NCI-H2029 treated with DMSO at 0.1 percent for 48 hours (cell line): ENCODE results near the gene SLC22A9.

Source experiments
- DNase-seq: peaks from one replicate; lab custom pipeline; 2025; lab: John Stamatoyannopoulos, UW

Gene SLC22A9

DNA sequence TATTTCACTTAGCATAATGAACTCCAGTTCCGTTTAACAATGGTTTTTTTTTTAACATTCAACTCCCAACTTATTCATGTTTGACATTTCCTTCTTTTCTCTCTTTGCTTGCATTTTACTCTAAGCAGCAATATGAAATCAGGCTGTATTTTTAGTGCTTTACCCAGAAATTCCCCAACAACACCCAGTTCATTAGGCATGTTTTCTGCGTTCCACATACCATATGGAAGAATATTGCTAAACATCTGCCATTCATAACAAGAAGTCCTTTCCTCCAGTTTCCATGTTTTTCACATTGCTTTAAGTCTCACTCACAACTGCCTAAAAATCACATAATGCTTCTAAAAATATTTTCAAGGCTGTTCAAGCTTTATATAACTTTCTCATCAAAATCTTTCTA lies 75.5 kb downstream of the SLC22A9 start:
- no peak for DNase-seq

DNA sequence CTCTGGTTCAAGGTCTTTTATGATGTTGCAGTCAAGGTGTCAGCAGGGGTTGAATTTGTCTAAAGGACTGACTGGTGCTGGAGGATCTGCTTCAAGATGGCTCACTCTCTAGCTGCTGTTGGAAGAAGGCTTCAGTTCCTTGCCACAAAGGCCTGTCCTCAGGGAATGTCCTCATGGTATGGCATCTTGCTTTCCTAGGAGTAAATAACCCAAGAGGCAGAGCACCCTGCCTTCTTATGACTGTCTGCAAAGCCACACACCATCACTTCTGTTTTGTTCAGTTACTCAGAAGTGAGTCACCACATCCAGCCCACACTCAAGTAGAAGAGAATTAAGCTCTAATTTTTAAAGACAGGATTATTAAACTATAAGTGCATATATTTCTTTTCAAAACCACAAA lies 76.1 kb downstream of the SLC22A9 start:
- DNase-seq, result no peak

DNA sequence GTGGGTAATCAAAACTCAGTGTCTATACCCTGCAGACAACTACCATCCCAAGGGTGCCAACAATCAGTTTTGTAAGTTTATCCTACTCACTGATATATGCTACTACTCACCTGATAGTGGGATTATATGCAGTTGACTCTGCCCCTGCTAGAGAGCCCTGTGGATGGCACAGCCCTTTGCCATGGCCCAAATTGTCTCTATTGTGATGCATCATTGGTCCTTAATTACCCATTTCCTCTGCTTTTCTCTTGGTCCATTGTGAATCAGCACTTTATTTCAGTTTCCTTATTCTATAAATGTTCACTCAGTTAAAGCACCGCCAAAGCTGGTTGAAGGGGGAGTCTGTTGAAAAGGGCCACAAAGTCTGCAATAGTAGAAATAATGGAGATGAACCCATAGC lies 79.1 kb downstream of the SLC22A9 start:
- DNase-seq, result no peak

DNA sequence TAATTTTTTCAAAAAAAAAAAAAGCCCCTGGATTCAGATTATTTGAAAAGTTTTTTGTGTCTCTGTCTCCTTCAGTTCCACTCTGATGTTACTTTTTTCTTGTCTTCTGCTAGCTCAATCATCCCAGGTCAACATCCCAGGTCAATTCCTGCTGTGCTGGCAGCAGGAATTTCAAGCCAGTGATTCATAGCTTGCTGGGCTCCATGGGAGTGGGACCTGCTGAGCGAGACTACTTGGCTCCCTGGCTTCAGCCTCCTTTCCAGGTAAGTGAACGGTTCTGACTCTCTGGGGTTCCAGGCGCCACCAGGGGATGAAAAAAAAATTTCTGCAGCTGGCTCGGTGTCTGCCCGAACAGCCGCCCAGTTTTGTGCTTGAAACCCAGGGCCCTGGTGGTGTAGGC lies 90.0 kb downstream of the SLC22A9 start:
- no peak for DNase-seq
